GM12865 (cell line): ENCODE results near the gene ATAD3B.

Source experiments
- DNase-seq: peaks from one replicate; pipeline ENCODE4 v3.0.0; 2010; ENCODE audit warnings: low read depth
- H3K4me3 ChIP-seq: 2 replicates; pipeline ENCODE4 v1.5.1; 2011; ENCODE audit warnings: mild to moderate bottlenecking, low read depth, low read length, control low read depth
- CTCF ChIP-seq: IDR thresholded peaks from 2 replicates; pipeline ENCODE4 v1.5.1; 2011; ENCODE audit warnings: low read length, control low read depth, low read depth, inconsistent platforms; ENCODE audit not compliant: insufficient read depth; ENCODE audit errors: missing control alignments

ATAD3B gene

GRCh38 chr1:1539310-1540089 is 67.9 kb downstream of the ATAD3B start:
- TF ChIP-seq CTCF, result no peak
- no peak overlapping the region for H3K4me3 ChIP-seq
- no peak for DNase-seq

GRCh38 chr1:1540090-1540817 is 68.7 kb downstream of the ATAD3B start, which contains the start of gene TMEM240:
TMEM240 (minus strand) TSS chr1:1540624; CDS start chr1:1540346, 278 bp downstream.
- DNase-seq, result peak; percentile 26
- no peak for TF ChIP-seq CTCF
- no peak within 1 kb of the TSS for H3K4me3 ChIP-seq

- H3K4me3 ChIP-seq, result no peak overlapping the region
- DNase-seq, result no peak
- no peak for TF ChIP-seq CTCF
Observed at GRCh38 chr1:1540818-1541628, 69.5 kb downstream of the ATAD3B start.

DNA sequence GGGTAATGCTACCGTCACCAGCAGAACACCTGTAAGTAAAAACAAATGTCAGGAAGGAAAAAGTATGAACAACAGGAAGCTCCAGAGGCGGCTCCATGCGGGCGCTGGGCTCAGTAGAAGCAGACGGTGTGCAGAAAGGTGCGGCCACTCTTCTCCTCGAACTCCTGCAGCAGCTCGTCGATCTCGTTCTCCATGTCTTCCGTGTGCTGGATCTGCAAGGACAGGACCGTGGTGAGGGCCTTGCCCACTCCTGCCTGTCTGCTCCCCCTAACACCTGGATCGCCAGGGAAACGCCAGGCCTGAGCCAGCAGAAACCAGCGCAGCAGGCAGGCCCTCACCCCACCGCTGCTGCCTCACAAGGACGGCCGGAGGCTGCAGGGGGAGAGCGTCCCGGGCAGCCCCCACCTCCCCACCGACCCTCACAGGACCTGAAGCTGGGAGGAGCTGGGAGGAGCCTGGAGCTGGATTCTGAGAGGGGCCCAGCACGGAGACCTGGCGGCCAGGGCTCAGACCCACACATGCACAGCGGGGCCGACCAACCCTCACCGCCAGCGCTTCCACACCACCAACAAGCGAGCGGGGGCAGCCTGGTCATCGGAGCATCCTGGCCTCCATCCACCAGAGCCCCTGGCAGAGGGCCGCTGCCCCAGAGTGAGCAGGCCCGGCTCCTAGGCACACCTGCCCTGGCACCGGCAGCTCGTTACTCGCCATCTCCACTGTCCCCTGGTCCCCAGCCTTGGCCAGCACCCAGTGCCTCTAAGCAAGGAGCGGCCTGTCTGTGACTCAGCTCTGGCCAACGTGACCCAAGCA is 70.6 kb downstream of the ATAD3B start:
- no peak overlapping the region for H3K4me3 ChIP-seq
- no peak for DNase-seq
- no peak for TF ChIP-seq CTCF

DNA sequence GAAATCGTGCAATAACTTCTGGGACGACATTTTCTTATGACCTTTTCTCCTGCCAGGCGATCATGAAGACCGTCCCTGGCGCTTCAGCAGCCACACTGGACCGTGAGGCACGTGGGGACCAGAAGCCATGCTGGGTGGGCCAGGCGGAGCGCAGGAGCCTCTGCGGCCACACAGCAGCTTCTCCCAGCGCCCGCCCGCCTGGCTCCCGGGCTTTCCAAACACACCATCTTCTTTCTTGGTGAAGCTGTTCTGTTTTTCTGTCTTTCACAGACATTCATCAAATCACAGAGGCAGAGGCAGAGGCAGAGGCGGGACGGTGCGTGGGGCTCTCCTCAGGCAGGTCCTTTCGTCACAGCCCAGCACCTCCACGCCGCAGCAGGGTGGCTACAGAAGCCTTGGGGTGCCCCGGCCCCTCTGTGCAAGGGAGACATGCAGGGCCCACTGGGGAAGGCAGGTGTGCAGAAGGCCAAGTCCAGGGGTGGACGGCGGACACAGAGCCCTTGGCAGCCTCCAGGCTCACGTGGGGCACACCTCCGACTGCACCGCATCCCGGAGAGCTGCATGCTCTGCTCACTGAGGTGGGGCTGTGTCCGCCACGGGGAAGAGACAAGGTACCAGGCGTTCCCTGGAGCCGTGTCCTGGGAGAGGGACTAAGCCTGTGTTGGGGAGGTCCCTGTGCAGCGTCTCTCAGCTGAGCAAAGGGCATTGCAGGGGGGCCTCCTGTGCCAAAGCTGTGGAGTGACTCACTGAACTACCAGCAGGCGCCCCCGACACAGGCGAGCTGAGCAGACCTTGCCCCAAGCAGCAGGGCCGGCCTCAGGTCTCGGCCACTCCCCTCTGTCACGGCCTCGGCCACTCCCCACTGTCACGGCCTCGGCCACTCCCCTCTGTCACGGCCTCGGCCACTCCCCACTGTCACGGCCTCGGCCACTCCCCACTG is 71.5 kb downstream of the ATAD3B start:
- no peak overlapping the region for H3K4me3 ChIP-seq
- TF ChIP-seq CTCF, result no peak
- DNase-seq, result no peak
